GM19395 (cell line): ENCODE measurements around the gene RASAL2.
"Not testable (repeated sequence)": the region's sequence is repeated elsewhere in the genome, so short reads cannot be mapped to it uniquely, and the experiment has no call there.

Experiments
- ATAC-seq: cut with Tn5 transposase; IDR thresholded peaks from one replicate; pipeline ENCODE4 v1.9.1; 2021; ENCODE audit warnings: mild to moderate bottlenecking, moderate library complexity; ENCODE audit not compliant: unreplicated experiment

RASAL2 gene

DNA sequence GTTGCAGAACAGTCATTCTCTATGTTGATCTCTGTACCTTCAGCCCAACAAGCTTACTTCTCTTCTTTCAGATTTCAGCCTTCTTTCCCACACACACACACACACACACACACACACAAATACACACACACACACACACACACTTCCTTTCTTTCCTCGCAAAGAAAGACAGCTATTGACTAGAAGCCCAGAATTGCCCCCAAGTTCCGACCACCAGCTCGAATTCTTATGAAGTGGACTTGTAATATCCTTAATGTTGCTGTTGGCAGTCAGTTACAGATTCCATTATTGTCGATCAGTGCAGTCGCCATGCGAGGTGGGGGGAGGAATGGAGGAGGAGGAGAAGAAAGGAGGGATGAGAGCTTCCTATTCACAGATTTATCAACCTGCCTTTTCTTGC lies 277.3 kb downstream of the RASAL2 start:
- no peak for ATAC-seq

DNA sequence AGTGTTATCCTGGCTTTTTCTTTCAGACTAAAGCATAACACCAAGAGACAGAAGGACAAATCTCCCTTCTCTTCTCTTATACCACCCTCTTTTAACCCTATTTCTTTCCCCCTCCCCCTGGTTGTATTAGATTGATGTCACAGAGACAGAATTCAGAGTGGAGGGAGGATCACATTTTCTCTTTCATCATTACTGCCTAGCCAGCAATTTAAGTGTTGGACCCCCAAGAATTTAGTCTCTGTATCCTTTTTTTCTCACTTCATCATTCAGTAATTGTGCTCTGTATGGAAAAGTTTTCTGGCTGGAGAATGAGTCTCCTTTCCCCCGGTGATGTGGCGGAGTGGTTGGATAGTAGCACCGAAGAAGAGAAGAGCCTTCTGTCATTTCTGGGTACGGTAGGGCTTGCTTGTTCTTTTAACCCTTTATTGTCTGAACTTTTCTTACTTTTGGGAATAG lies 278.1 kb downstream of the RASAL2 start:
- no peak for ATAC-seq

DNA sequence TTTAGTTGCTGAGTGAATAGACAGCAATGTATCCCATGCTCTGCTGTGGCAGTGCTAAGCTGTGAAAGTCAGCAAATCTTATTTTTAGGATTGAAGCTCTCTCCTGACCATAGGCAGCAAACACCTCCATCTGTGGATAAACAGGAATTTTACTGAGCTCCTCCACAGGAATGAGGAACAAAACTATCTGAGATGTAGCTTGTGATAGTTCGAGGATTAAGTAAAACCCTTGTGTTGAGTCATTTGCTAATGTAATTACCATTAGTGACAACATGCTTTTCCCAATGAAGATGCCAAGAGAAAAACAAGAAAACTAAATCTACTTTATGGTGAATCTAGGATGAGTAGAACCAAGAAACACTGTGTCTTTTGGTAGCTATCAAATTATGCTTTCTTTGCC lies 280.1 kb downstream of the RASAL2 start:
- no peak for ATAC-seq

DNA sequence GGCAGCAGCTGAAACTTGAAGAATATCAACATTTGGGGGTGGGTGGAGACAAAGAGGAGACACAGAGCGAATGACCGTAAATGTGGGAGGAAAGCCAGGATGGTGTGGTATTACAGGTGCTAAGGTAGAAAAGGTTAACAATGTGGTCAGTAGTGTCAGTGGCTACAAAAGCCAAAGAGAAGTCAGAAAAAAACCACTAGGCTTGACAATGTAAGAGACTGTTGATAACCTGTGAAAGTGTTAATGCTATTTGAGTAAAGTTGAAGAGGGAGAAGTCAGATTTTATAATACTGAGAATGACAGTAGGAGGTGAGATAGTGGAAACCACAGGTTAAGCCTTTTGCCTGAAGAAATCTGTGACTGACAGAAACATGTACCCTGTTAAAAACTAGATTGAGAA lies 282.1 kb downstream of the RASAL2 start:
- no peak for ATAC-seq

DNA sequence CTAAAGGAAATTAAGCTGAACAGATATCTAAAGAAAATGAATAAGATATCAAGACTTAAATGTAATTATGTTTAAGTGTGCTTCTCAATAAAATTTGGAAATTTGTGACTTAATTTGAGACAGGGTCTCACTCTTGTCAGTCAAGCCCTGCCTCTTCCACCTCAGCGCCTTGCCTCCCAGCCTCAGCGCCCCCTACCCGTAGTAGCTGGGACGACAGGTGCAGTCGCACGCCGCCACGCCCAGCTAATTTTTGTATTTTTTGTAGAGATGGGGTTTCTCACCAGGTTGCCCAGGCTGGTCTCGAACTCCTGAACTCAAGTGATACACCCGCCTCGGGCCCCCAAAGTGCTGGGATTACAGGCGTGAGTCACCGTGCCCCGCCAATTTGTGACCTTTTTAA lies 285.9 kb downstream of the RASAL2 start:
- ATAC-seq, result no peak

DNA sequence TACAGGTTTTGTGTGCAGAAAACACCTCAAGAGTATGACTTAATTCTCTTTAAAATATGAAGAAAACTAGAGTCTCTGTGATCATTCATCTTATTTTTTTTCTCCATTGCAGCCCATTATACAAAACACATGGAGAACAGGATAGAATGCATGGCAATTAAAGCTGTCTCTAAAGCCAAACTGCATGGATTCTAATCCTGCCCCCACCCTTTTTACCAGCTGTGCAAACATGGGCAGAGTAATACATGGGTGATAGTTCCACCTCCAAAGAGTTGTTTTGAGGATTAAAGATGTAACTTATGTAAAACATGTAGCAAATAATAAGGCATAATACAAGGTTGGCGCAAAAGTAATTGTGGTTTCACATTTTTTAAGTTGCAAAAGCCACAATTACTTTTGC lies 288.5 kb downstream of the RASAL2 start:
- no peak for ATAC-seq

DNA sequence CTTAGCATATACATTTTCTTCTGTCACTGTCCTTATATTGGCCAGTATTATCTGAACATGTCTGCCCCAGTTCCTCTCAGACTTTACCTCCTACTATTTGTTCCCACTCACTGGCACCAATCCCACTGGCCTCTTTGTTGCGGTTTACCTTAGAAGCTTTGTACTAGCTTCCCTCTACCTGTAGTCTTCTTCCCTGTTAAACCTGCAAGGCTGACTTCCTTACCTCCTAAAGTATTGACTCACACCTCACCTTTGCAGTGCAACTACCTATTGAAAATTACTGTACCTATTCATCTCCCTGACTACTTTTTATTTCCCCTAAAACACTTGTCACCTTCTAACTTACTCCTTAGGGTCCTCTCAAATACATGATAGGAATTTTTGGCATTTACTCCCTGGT lies 291.8 kb downstream of the RASAL2 start:
- ATAC-seq, result no peak

DNA sequence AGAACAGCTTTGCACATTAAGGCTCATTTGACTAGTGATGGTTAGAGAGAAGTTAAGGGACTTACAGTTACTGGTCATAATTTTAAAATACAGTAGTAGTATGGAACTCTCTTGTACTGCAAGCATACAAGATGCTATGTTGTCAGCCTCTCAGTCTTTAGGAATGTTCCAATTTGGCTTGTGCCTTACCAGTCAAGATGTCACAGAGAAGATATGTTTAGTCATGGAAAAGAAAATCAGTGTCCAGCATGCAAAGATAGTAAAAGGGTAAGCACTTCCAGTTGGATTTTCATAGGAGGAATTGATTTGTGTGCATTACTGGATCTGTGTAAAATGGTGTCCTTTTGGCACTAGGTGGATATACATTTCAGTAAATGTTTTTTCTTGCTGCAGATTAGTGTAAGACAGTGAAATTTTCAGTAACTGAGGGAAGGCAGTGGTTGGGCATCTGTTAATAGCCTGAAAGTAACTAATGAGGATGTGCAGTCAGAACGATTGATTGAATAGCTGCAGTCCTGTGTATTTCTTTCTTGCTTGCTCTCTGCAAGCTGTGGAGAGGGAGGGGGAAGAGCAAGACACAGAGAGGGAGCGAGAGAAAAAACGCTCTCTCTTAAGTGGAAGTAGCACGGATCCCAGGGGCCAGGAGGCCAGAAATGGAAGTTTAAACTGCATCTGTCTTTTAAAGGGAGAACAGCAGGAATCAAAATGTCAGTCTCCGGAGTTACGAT lies 294.7 kb downstream of the RASAL2 start:
- no peak for ATAC-seq

DNA sequence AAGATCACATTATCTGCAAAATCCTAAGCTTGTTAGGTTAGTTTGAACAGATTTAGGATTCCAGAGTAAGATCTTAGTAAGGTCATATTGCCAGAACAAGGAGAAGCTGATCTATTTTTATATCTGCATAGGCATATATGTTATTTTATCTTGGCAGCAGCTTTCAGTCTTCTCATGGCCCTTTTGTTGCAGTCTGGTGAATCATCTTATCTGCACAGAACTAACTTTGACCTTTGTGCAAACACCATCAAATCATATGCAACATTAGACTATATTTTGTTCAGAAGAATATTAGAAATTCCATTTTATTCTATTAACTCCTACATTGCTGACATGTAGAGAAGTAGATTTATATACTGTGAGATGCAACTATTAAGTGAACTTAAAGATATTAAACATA lies 295.5 kb downstream of the RASAL2 start:
- no peak for ATAC-seq

DNA sequence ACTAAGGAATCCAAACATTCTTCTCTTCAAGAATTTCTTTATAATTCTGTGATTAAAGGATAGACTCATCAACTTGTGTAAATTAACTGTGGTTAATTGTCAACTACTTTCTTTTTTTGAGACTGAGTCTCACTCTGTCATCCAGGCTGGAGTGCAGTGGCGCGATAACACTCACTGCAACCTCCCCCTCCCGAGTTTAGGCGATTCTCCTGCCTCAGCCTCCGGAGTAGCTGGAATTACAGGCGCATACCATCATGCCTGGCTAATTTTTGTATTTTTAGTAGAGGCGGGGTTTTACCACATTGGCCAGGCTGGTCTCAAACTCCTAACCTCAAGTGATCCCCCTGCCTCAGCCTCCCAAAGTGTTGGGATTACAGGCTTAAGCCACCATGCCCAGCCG lies 296.4 kb downstream of the RASAL2 start:
- ATAC-seq, result not testable (repeated sequence)

DNA sequence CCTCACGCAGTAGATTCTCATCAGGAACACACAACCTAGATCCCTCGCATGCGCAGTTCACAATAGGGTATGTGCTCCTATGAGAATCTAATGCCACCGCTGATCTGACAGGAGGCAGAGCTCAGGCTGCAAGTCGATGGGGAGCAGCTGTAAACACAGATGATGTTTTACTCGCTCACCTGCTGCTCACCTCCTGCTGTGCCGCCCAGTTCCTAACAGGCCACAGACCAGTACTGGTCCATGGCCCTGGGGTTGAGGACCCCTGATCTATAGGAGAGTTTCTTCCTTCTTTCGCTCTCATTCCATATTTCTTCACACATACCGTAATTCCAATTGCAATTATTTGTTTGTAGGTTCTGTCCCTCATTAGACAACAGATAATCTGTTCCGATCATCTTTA lies 299.5 kb downstream of the RASAL2 start:
- ATAC-seq, result no peak

DNA sequence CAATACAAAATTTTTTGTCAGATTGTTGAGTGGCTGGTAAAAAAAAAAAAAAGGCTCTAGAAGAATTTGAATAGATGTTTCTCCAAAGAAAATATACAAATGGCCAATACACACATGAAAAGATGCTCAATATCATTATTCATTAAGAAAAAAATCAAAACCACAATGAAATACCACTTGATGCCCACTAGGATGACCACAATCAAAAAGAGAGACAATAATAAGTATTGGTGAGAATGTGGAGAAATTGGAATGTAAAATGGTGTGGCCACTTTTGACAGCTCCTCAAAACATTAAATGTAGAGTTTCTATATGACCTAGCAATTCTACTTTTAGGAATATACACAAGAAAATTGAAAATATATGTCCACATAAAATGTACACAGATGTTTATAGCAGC lies 302.9 kb downstream of the RASAL2 start:
- ATAC-seq, result no peak

DNA sequence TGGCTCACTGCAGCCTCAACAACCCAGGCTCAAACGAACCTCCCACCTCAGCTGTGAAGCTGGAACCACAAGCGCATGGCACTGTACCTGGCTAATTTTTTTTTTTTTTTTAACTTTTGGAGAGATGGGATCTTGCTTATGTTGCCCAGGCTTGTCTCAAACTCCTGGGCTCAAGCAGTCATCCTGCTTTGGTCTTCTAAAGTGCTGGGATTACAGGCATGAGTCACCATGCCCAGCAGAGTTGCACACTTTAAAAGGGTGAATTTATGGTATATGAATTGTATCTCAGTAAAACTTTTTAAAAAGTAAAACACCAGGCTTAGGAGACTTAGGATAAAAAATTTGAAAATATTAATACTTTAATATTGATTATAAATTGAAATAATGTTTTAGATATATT lies 303.8 kb downstream of the RASAL2 start:
- ATAC-seq, result no peak

DNA sequence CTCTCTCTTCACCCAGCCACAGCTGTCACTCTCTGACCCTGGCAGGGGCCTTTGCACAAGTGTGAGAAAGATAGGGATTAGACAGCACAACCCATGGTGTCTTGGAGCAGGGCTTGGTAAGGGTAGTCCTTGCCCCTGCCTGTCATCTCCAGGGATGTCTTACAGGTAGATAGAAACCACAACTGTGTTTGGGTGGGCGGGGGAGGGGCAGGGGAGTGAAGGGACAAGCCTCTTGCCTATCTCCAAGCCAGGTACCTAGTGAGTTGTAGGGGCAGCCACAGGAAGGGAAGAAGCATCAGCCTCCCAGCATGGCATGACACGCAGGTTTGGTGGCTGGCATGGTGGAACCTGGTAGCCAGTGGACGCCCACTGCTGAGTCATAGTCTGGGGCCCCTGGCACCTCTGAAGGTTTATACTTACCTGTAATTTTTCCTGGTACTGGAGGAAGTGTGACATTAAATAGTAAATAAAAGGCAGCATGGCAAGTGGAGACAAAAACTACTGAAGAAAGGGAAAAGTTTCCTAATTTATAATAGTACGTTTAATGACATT lies 305.3 kb downstream of the RASAL2 start:
- ATAC-seq, result no peak

DNA sequence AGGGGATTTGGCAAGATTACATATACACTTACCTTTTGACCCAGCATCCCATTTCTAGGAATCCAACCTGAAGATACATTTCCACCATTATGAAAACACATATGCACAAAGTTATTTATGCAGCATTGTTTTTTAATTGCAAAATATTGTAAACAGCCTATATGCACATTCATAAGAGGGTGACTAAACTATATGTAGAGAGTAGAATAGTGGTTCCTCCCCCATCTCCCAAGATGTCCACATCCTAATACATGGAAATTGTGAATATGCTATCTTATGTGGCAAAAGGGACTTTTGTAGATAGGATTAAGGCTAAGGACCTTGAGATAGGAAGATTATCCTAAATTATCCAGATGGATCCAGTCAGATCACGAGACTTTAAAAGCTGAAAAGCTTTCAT lies 311.2 kb downstream of the RASAL2 start:
- ATAC-seq, result no peak

DNA sequence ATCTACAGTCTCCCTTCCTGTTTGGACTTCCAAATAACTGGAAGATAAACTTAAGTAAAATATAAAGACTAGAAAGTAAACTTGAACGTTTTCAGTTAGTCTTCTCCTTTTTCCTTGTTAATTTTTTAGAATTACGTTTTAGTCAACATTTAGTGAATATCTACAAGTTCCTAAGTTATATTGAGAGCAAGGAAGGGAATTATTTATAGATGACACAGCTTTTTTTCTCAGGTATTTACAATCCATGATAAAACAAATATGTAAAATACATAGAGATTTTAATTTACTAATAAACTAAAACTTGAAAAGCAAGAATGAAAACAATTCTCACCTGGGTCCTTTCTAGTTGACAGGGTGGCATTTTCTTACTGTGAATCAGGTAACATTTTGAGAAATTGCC lies 313.3 kb downstream of the RASAL2 start:
- ATAC-seq, result no peak

DNA sequence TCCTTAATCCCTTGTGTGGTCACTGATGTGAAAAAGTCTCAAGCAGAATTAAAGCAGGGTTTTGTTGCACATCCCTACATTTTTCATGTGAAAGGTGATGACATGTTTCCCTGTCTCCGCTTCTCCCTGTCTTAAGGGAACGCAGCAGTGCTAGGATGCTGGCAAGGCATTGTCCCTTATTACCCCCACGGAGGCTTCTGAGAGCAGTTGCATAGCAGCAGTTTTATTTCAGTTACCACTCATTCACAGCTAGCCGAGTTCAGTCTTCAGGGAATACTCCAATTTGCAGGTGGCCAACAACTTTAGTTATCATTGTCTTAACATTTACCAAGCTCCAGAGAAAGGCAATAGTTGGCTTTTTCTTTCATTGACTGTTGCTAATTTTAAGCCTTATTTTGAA lies 313.8 kb downstream of the RASAL2 start:
- ATAC-seq, result no peak

DNA sequence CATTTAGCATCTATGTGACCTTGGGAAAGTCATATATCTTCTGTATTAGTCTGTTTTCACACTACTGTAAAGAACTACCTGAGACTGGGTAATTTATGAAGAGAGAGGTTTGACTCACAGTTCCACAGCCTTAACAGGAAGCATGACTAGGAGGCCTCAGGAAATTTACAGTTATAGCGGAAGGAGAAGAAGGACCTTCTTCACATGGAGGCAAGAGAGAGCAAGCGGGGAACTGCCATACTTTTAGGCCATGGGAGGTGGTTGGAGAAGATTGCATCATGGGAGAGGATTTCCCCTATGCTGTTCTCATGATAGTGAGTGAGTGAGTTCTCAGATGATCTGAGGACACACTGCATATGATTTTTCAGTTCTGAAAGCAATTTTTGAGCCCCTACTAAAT lies 315.0 kb downstream of the RASAL2 start:
- no peak for ATAC-seq

DNA sequence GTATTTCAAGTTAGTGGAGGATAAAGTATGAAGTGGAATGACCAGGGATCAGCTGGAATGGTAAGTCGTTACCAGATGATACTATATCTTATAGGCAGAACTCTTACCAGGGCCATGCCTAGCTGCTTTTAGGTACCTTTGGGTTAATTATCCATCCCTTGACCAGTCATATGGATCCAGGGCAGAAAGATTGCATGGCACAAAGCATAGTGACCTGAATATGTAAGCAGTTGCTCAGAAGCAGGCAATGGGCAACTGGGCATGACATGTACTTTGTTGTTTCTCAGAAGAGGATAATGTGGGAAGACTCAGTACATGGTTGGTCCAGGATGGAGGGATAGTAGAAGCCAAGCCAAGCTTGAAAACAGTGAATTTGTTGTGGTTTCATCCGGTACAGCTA lies 315.6 kb downstream of the RASAL2 start:
- no peak for ATAC-seq

DNA sequence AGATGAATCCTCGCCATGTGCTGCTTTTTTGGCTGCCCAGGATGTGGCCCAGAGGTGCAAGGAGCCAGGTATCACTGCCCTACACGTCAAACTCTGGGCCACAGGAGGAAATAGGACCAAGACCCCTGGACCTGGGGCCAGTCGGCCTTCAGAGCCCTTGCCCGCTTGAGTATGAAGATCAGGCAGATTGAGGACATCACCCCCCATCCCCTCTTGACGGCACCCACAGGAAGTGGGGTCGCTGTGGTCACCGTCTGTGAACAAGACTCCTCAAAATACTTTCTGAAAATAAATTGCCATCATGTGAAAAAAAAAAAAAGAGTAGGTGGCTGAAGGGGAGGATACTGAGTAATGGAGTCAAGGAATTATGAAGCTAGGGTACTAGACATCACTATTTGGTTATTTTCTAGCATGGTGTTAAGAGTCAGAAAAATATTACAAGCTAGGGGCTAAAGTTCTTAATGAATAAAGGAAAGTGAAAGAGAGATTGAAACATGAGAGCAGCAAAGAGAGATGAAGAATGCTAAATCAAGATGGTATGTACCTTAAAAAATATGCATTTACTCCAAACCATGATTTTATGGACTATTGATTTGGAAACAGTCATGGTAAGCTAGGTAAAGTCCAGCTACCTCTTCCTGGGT lies 318.0 kb downstream of the RASAL2 start:
- peak; percentile 83 for ATAC-seq

DNA sequence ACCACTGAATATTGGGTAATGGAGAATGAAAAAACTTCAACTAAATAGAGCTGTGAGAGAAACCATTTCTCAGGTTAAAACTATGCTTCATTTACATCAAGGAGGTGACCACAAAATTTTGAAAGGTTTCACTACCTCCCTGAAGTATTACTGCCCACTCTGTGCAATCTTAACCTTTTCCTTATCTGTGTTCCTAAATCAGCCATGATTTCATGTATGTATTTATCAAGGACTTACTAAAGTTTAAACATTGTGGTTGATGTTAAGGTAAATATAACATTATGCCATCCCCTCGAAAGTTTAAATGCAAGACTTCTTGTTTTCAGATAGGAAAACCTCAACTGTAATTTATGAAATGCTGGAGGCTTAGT lies 318.5 kb downstream of the RASAL2 start:
- peak; percentile 92 for ATAC-seq

DNA sequence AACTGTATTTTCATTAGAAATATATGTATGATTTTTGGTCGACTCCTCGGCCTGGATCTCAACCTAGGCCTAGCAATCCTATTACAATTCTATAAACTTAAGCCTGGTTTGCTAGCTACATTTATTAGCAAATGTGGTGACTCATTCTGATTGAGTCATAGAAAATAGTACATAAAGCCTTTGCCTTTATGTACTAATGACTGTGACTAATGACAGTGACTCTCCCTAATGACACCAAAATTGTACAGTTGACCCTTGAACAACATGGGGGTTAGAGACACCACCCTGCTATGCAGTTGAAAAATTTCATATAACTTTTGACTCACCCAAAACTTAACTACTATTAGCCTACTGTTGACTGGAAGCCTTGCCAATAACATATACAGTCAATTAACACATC lies 324.0 kb downstream of the RASAL2 start:
- ATAC-seq, result no peak
